ENCODE measurements around the gene NT5DC2.

DNA sequence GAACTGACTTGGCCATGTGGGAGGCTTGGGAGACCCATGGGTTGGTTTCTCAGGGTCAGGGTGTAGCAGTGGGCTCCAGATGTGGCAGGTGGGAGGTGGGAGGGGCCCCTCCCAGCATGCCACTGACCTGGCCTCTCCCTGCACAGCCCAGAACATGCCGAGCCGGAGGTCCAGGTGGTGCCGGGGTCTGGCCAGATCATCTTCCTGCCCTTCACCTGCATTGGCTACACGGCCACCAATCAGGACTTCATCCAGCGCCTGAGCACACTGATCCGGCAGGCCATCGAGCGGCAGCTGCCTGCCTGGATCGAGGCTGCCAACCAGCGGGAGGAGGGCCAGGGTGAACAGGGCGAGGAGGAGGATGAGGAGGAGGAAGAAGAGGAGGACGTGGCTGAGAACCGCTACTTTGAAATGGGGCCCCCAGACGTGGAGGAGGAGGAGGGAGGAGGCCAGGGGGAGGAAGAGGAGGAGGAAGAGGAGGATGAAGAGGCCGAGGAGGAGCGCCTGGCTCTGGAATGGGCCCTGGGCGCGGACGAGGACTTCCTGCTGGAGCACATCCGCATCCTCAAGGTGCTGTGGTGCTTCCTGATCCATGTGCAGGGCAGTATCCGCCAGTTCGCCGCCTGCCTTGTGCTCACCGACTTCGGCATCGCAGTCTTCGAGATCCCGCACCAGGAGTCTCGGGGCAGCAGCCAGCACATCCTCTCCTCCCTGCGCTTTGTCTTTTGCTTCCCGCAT lies 46.4 kb downstream of the NT5DC2 start:
- TF ChIP-seq CTCF (IDR thresholded peaks at IDR 0.05) = no peak
- no peak for TF ChIP-seq POLR2A (IDR thresholded peaks at IDR 0.05)
